Right kidney (tissue), 1 donor: Measurements from ENCODE around the gene AGAP1.

Experiments
- DNase-seq: peaks from one replicate; pipeline ENCODE4 v3.0.0-alpha.2; 2016

Gene AGAP1

DNA sequence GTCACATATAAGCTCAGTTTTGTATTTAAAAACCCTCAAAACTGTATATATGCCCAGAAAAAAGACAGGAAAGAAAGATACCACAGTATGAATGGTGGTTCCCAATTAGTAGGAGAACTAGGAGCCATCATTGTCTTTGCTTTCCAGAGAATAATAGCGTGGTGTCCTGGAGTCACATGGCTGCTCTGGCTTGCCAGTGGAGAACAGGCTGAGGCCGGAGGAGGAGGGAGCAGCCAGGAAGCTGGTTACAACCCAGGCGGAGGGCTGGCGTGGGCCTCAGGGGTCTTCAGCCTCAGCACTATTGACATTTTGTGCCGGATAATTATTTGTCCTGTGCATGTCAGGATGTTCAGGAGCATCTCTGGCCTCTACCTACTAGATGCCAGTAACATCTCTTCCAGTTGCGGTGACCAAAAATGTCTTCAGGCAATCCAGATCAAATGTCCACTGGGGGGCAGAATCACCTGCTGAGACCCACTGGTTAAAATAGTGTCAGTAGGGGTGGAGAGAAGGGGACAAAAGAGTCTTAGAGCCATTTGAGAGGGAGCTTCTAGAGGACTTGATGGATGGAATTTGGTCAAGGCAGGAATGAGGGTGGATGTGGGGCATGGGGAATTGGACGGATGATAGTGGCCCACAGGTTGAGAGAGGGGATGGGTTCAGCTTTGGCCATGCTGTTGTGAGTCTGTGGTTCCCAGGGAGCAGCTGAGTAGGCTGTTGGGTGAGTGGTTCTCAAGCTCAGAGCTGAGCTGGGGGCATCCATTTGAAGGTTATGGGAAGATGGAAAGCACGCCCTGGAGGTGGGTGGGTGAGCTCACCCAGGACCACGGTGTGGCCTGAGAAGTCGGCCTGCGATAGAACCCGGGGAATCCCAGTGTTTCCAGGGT, 144.9 kb downstream of the AGAP1 start:
- no peak for DNase-seq

DNA sequence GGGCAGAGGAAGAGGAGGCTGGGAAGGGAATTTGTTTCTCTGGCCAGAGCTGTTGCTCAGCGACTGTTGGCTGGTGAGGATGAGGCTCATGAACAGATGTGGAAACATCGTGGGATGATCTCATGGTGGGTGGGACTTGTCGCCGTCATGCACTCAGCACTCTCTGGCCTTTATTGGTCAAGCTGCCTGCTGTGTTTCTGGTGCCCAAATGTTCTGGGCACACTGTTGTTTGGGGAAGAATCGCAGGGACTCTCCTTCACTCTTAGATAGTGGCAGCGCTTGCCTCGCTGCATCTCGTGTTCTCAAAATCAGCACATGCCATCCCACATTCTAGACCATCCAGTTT, 145.6 kb downstream of the AGAP1 start:
- DNase-seq: no peak

DNA sequence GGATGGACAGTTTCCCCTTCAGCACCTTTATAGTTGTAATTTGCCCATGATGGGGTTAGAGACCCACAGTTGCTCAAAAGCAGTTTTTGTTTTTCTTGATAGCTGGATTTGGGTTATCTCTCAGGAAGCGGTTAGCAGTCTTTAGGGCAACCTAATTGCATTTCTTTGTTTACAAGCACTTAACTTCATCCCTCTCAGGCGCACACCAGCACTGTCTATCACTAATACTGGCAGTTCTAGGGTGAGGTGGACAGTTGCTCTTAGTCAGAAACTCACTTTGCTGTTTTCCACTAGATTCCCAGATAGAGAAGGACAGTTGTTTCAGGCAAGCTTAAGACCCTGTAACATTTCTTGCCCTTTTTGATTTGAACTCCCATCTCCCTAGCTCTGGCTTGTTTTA, 146.0 kb downstream of the AGAP1 start:
- no peak for DNase-seq

DNA sequence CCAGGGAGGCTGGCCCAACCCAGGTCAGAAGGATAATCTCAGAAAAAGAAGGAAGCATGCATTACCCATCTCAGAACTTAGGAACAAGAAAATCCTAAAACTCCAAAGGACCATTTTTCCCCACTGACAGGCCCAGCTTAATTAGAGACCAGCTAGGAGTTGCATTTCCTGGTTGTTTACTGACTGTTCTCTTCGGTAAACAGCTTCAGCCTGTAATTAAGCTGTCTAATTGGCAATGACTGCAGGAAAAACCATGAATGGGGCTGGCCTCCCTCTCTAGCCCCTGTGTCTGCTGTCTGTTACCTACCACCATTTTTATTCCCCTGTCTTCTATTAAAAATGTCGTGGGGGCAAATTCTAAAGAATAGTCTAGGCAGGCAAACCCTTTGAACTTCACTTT, 146.5 kb downstream of the AGAP1 start:
- no peak for DNase-seq

DNA sequence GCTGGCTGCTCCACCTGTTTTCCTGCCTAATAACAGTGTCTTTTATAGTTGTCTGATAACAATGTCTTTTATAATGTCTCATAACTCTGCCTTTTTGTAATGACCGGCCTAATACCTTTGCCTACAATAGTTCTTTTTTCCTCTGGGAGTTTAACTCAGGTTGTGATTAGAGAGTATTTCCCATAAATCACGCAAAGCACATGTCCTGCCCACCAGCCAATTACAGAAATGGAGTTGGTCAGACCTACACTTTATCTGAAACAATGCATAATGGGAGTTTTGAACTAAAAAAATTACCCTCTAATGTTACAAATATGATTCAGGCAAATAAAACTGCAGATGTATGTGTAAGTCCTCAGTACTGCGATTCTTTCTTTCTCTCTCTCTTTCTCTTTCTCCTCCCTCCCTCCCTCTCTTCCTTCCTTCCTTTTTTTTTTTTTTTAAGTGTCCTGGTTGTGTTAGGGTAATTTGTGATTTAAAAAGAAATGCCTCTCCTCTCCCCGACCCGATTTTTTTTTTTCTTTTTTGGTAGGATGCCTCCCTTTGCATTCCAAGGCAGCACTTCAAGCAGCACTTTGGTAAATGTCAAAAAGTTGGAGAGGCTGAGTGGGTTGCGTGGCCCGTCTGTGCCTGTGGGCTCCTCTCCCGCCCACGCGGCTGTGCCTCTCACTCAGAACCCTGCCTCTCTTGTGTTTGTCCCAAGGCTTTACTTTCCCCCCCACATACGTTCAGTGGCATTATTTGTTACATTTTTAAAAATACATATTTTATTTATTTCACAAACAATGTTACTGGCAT, 147.3 kb downstream of the AGAP1 start:
- DNase-seq: no peak

DNA sequence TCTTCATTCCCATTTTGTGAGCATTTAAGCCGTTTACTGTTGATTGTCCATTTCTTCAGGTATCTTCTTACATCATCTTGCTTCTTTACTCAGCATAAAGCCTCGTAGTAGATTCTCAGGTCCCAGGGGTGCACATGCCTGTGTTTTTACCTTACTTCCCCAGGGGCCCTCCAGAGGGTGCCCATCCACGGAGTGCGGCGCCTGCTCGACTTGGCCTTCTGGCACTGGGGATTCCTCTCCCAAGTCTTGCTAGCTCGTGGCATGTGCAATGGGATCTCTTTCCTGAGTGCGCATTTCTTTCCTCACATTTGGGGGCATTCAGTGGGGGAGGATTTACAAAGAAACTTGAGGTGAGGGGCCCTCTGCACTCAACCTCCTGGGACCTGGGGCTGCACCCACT, 148.1 kb downstream of the AGAP1 start:
- DNase-seq: no peak

DNA sequence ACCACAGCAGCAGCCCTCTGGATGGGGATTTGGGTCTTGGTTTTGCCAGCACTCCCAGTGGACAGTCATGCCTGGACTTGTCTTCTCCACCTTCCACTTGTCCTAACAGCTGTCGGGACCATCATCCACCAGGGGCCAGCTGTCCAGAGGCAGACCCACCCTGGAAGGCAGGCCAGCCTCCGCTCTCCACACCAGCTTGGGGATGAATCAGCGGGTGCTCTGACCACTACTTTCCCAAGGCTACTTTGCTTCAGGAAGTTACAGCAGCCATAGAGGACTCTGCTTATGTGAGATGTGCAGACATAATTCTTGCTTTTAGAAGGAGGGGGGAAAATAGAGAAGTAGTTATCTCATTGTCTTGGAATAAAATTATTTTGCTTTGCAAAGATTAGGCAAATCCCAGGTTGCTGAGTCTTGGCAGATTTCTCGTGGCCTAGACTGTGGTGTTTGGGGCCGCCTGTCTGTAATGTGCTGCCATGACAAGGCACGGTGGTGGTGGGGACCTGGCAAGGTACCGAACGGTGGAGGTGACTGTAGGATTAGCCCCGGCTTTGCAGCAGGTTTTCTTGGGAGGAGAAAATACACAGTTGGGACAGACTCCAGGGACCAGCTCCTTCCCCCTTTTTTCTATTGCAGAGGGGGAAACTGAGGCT, 148.7 kb downstream of the AGAP1 start:
- no peak for DNase-seq

DNA sequence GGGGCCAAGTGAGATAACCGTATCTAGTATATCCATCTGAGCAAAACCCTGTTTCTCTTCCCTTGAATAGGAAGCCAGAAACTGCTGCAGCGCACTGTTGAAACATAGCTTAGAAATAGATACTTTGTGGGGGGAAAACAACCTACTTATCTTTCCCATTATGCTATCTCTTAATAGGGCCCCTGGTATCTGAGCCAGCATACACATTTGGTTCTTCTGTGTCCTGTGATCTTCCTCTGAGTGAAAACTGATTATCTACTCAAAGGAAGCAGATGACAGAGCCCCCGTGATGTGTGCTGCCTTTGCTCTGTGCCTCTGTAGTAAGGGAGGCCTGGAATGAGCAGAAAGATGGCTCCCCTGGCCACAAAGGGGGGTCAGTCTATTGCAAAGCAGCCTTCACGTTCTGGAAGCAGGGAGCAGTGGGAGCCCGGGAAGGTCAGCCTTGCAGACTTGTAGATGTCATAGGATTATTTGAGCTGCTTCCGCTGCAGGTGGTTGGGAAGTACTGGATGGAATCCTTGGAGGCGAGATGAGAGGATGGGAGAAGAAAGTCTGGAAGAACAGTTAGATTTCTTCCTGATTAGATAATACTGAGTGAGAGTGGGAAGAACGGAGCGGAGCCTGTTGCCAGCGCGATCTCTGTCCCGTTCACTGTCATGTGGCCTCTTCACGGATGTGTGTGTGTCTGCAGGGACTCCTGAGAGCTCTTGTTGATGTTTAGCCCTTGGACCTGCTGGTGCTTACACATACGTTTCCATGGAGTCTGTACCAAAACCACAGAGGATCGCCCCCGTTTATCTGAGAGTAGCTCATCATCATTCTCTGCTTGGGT, 150.1 kb downstream of the AGAP1 start:
- DNase-seq: no peak

DNA sequence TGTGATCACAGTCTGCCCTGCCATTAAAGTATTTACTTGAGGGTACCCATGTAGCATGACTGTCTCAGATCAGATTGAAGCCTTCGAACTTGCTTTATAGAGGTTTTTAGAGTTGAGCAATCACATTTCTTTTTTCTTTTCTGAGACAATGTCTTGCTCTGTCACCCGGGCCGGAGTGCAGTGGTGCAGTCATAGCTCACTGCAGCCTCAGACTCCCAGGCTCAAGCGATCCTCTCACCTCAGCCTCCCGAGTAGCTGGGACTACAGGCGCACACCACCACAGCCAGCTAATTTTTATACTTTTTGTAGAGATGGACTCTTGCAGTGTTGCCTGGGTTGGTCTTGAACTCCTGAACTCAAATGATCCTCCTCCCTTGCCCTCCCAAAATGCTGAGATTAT, 153.4 kb downstream of the AGAP1 start:
- DNase-seq: no peak

DNA sequence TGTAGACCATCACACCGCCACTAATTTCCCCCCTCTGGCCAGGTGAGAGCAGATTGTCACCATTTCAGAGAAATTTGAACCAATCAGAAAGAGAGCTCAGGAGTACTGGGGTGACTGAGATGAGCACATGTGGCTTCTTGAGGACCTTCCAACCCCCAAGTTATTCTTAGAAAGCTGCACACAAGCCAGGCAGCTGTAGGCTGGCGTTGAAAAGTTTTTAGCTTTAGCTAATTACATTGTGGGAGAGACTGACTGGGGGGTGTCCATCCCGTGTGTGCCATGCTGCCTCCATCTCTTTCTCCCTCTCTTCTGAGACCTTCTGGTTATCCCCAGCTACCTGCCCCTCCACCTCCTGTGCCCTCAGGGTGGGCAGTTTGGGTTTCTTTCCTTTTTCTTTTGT, 154.0 kb downstream of the AGAP1 start:
- no peak for DNase-seq

DNA sequence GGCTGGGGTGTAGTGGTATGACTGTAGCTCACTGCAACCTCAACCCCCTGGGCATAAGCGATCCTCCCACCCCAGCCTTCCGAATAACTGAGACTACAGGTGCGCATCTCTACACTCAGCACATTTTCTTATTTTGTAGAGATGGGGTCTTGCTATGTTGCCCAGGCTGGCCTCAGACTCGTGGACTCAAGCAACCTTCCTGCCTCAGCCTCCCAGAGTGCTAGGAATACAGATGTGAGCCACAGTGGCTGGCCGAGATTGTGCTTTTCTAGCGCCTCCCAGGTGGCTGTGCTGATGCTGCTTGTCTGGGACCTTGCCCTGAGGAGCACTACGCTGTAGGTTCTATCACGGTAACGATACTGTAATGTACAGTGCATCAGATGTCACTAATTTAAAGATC, 155.6 kb downstream of the AGAP1 start:
- DNase-seq: no peak

DNA sequence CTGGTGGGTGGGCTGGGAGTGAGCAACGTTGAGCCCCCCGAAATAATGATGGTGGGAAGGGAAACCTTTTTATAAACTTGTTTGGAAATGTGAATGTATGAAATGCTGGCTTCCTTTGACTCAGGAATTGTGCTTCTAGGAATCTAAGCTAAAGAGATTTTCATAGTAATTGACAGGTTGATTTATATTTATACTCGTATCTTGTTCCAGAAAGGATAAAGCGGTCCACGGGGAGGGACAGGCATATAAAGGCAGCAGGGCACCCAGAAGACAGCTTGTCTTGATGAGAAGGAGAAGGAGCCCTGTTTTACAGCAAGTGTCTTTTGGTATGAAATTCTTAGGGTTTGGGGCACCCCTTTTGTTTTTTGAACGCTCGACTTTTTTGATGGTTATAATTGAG, 157.8 kb downstream of the AGAP1 start:
- no peak for DNase-seq

DNA sequence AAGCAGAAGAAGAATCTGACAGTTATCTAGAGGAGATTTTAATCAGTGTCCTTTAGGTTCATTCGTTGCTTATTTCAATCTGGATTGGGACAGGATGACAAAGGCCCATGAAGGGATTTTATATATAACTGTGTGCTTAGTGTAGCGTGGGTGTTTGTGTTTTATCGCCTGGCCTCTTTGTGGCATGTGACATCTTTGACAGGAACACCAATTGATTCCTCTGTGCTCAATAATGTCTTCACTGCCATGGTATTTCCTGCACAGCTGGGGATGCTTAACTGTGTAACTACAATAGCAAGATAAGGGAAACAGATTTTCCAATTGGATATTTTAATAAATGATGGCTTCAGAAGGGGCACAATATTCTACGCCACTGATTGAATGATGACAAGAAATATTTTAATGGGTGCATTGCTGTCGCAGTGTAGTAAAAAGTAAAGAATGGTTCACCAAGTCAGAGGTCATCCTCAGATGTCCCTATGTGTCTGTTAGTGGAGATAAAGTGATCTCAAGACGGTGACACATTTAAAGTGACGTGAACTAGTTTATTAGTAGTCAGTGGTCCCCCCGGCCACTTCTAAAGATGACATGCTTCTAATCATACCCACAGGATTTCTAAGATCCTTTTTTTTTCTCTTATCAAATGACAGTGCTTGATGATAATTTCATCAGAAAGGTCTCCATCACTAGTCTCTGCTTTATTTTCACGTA, 160.4 kb downstream of the AGAP1 start:
- DNase-seq: no peak

DNA sequence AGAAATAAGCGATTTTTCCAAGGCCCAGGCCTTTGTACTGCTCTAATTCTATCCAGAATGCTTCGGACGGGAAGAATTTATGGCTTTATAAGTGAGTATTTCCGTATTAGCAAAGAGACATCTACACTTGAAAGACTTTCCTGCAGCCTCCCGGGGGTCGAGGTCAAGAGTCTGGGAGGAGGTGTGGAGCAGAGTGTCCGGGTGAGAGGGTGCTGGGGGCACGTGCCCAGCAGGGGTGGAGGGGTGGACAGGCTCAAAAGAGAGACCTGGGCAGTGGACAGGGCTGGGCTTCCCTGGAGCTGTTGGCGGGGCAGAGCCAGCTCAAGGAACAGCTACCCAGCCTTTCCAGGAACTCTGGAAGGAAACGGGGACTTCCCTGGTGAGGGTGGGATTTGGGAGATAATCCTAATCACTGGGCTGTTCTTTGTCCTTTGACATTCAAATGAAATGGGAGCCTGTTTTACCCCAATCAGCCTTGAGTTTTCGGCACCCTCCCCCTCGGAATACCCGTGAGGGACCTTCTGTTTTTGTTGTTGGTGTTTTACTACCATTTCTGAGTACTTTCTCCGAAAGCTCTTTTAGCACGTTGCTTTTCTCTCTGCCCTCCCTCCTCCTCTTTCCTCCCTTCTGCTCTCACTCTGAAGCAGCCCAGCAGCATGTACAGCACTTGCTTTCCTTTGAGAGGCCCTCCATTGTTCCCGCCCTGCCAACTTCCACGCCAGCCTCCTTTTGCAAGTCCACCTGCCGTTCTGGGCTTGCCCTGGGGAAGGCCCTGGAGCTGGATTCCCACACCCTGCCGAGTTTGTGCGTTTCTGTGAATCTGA, 164.7 kb downstream of the AGAP1 start:
- DNase-seq: no peak

DNA sequence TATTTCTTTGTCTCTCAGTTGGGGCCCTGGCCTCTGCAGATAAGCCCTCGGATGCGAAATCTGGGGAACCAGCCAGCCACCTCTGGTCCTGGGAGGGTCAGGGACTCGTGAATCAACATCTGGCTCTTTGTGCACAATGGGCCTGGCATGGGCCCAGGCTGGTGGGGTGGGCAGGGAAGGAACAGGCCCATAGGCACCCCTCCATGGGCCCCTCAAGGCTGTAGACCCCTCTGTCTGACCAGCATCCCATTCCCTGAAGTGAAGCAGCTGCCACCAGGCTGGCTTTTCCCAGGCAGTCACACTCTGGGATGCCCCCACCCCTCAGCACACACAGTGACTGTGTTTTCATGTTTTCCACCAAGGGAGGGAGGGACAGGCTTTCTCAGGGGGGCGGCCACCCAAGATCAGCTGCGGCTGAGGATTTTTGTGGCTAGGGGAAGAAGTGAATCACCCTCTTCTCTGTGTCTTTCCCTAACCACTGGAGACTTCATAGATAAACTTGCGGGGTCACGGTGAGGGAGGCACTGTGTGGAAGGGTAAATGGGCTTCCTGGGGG, 166.0 kb downstream of the AGAP1 start:
- DNase-seq: no peak

DNA sequence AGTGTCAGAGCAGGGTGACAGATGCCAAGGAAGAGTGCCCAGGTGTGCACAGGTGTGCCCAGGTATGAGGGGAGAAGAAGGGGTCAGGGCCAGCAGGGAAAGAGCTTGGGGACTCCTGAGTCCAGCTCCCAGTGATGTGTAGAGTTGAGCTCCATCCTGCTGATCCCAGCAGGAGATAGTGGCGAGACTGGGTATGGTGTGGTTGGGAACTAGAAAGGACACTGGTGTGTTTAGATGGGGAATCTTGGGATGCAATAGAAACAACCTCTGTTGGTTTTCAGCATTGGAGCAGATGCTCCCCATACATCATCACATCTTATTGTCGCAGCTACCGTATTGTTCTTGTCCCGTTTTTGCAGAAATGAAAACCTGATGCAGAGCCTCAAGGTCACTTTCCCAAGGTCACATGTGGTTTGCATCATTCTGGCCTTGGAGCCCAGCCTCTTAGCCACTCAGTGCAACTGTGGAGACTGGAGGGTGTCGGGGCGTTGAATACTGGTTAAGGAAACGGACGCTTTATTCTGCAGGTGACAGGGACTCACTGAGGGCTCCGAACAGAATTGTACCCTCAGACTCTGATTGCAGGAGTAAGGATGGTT, 166.7 kb downstream of the AGAP1 start:
- DNase-seq: no peak

DNA sequence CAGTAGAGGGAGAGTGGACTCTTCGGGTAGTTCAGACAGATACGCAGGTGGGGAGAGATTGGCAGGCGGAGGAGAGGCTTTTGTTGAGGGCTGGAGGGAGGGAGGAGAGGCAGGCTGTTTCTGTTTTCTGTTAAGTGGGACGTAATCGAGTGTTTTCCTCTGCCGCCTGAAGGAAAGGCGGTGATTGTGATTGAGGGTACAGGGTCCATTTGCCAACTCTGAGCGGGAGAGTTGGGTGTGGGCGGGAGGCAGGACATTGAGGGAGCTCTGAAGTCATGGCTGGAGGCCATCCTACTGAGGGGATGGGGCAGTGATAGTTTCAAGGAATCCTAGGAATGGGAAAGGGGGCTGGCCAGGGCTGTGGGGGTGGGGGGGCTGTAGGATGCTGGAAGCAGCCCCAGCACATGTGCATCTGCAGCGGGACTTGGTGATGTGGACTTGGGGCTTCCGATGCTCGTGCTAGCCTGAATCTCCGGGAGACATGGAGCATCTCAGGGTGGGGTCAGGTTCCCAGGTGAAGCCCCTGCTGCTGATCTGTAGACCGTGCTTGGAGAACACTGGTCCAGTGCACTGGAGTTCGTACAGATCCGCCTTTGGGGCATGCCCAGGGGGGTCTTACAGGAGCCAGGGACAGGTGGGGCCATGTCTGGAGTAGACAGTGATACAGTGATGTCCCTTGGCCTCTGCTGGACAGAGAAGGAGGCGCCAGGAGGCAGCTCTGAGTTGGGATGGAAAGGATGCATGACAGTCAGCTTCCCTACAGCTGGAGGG, 167.5 kb downstream of the AGAP1 start:
- no peak for DNase-seq

DNA sequence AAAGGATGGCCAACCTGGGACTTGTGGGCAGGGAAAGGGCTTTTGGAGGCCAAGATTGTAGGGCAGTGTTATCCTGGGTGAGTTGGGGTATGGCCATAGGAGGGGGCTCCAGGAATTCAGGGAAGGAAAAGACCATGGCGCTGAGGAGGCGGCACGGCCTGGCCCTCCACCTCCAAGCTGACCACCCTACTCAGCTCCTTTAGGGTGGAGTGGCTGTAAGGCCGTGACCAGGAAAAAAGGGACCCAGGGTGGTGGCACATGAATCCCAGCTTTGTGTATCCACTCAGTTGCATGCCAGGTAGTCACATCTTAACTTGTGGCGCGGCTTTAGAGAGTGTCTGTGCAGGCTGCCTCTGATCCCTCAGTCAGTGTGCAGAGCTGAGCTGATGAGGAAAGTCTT, 168.1 kb downstream of the AGAP1 start:
- no peak for DNase-seq

DNA sequence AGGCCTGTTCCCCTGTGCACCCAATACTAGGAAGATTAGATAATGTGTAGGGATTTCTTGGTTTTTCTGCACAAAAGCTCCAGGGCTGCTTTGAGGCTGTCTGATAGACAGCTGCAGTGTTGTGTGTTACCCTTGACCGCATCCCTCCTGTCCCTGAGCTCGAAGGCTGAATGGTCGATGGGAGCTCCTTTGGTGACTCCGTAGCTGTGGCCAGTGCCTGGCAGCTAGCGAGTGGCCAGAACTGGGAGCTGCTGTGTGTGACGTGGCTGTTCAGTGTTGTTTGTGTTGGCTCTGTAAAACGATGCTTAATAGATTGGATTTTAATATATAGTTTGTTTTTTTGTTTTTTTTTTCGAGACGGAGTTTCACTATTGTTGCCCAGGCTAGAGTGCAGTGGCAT, 170.0 kb downstream of the AGAP1 start:
- DNase-seq: no peak
